Stomach (tissue), 9 donors: ENCODE data around the gene SH2B2. TPM values are rescaled to one million over a fixed set of nuclear protein-coding genes. Genes with fewer than 3 reads are reported as not detected.
A peak's percentile ranks its signal among the peaks of the same experiment; 100 is the strongest.

Experiments used
- DNase-seq, 2 donors: peaks; one replicate each; pipeline versions ENCODE4 v3.0.0 to v3.0.0-alpha.2; 2013 to 2019
- H3K27ac ChIP-seq, 5 donors: fragments of 200-600 bp in 4 of 5; sonication (generic) in 4 of 5; one replicate each; pipeline ENCODE4 v1.5.1; 2013 to 2019; ENCODE audit warnings: mild to moderate bottlenecking in 1 of 5, moderate library complexity in 1 of 5
- H3K27me3 ChIP-seq, 3 donors: fragments of 200-600 bp; sonication (generic); one replicate each; pipeline ENCODE4 v1.5.1; 2017 to 2019; ENCODE audit warnings: mixed run types in 1 of 3
- H3K36me3 ChIP-seq, 4 donors: fragments of 200-600 bp; sonication (generic); 1 replicate in 3 of 4; 2 replicates in 1 of 4; pipeline ENCODE4 v1.5.1; 2016 to 2019
- H3K4me1 ChIP-seq, 4 donors: fragments of 200-600 bp; sonication (generic); one replicate each; pipeline ENCODE4 v1.5.1; 2016 to 2019
- H3K4me3 ChIP-seq, 4 donors: fragments of 200-600 bp; sonication (generic) in 3 of 4; one replicate each; pipeline ENCODE4 v1.5.1; 2016 to 2019; ENCODE audit warnings: mild to moderate bottlenecking in 1 of 4
- H3K9me3 ChIP-seq, 4 donors: fragments of 200-600 bp; sonication (generic); one replicate each; pipeline ENCODE4 v1.5.1; 2016 to 2019
- CTCF ChIP-seq, 7 experiments: fragments of 450-650 bp in 4 of 7; fragments of 200-600 bp in 3 of 7; sonication (generic) in 3 of 7; IDR thresholded peaks; one replicate each; pipeline ENCODE4 v1.5.1; 2016 to 2019; ENCODE audit warnings: antibody characterized with exemption in 7 of 7, control low read depth in 2 of 7, mild to moderate bottlenecking in 1 of 7
- EP300 ChIP-seq: sonication (generic); formaldehyde crosslinking; IDR thresholded peaks from one replicate; pipeline ENCODE4 v1.6.1; 2017; ENCODE audit warnings: antibody characterized with exemption
- POLR2A ChIP-seq, 4 donors: fragments of 450-650 bp; IDR thresholded peaks; one replicate each; pipeline ENCODE4 v1.6.1; 2016; ENCODE audit warnings: antibody characterized with exemption in 4 of 4, control low read depth in 2 of 4, mild to moderate bottlenecking in 1 of 4, moderate library complexity in 1 of 4
- POLR2AphosphoS5 ChIP-seq, 3 donors: sonication (generic); formaldehyde crosslinking; IDR thresholded peaks; one replicate each; pipeline ENCODE4 v1.6.1; 2016; ENCODE audit warnings: antibody characterized with exemption in 3 of 3
- WGBS, 5 donors: extraction: QIAGEN DNeasy Blood & Tissue Kit in 3 of 5; methylation state at CpG; one replicate each; pipeline versions ENCODE4 v1.1.5 to v1.1.7; 2013 to 2018; 5-methylcytosine and 5-hydroxymethylcytosine counted together
- intact Hi-C: fragments of 100-400 bp; cut with DNase I; formaldehyde crosslinking; loops from one replicate; pipeline ENCODE4 v1.15.1; 2023; ENCODE audit warnings: low total_unique reads
- polyA plus RNA-seq, 3 donors: library from polyadenylated mRNA; stranded (reverse); fragments of 200-250 nt; gene quantifications; one replicate each; pipeline ENCODE4 v1.2.3, GENCODE V29; 2013
- total RNA-seq, 5 donors: library from RNA; depleted of rRNA; stranded (reverse); fragments of >200 nt; gene quantifications; one replicate each; pipeline versions ENCODE4 v1.1.0 to v1.2.3, GENCODE V29; 2014 to 2016
- donor health status: healthy with polysubstance abuse.
- donor health status: Bipolar disorder and iron deficiency.
- donor health status: healthy.

SH2B2 gene
- total and polyA plus RNA-seq, 8 donors, result 0.37 to 11.1 (median 2.7) TPM; not detected in 1

DNA sequence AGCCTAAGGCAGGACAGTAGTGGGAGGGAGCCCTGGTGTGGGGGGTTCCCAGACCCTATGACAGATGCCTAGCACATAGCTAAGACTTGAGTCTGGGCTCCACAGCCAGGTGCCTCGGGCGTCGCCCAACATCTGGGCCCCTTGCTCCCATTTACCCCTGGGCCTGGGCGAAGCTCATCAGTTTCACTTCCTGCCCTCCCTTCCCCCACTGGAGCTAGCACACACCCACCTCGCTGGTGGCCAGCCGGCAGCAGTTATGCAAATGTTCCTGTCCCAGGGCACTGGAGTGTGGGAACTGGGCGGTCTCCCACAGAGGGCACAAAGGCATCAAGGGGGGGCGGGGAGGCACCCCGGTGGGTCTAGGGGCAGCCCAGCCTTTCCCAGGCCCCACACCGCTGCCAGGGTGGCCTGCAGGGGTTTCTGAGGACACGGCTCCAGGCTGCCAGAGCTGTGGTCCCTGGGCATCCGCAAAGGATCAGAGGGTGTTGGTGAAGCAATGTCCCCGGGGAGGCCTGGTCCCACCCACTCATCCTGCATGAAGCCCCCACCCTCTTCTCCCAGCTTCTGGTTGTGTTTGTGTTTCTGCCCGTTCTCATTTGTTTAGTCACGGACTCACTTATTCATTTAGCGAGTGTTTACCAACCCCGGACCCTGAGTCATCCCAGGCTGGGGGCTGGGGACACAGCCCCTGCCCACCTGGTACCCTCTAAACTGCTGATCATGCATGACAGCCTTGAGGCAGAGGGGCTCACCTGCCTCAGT lies 20.4 kb downstream of the SH2B2 start:
- Histone ChIP-seq H3K36me3 (peaks cover 0 to 17% (median 11%) of the 10 kb centered on the region in 4 donors), H3K27me3 (no peaks in the 10 kb centered on the region), H3K4me3 (peak overlapping the region; percentile 9 to 35 (median 15)), H3K27ac (peak overlapping the region in 2 of 5 donors; percentile 18 to 58), H3K4me1 (peaks cover 7 to 19% (median 12%) of the 10 kb centered on the region in 4 donors), H3K9me3 (no peaks in the 10 kb centered on the region)
- DNase-seq, result peak; percentile 72 to 89
- 18 to 34% (median 21%) methylated on average over 10 to 17 of the region's 17 CpGs for WGBS, 5 donors
- TF ChIP-seq EP300 (no peak), POLR2A (IDR thresholded peaks at IDR 0.05) (no peak), POLR2AphosphoS5 (IDR thresholded peaks at IDR 0.05) (peak in 2 of 3 donors; percentile 22 to 68), CTCF (IDR thresholded peaks at IDR 0.05) (no peak)
- intact Hi-C loops, result no loop called here

- TF ChIP-seq CTCF (IDR thresholded peaks at IDR 0.05) (no peak), EP300 (no peak), POLR2AphosphoS5 (IDR thresholded peaks at IDR 0.05) (no peak), POLR2A (IDR thresholded peaks at IDR 0.05) (no peak)
- Histone ChIP-seq H3K9me3 (no peaks in the 10 kb centered on the region), H3K4me3 (no peak overlapping the region), H3K4me1 (peaks cover 7 to 19% (median 10%) of the 10 kb centered on the region in 4 donors), H3K36me3 (peaks cover 0 to 34% (median 16%) of the 10 kb centered on the region in 4 donors), H3K27ac (no peak overlapping the region), H3K27me3 (no peaks in the 10 kb centered on the region)
- WGBS, 5 donors, result 83 to 93% (median 90%) methylated on average over 9 of the region's 9 CpGs
- no peak for DNase-seq
- intact Hi-C loops, result no loop called here
Measured at GRCh38 chr7:102310414-102310815, 23.7 kb downstream of the SH2B2 start.

DNA sequence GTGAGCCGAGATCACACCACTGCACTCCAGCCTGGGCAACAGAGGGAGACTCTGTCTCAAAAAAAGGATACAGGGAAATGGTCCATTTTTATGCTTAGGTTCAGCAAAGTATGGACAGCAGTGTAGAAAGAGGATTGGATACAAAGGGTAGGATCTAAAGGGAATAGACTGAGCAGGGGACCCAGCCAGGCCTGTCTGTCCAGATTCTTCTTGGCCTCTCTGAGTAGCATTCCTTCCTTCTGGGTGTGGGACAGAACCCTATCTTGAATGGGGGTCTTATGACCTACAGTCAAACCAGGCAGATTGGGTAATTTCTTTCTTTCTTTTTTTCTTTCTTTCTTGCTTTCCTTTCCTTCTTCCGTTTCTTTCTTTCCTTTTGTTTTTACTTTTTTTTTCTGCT lies 25.6 kb downstream of the SH2B2 start:
- 74 to 97% (median 88%) methylated on average over 2 of the region's 2 CpGs for WGBS, 5 donors
- H3K9me3 ChIP-seq, result no peaks in the 10 kb centered on the region
- H3K27me3 ChIP-seq, result no peaks in the 10 kb centered on the region
- H3K27ac ChIP-seq, result no peak overlapping the region
- no peak for DNase-seq
- peaks cover 0 to 36% (median 18%) of the 10 kb centered on the region in 4 donors for H3K36me3 ChIP-seq
- intact Hi-C loops, result no loop called here
- TF ChIP-seq POLR2AphosphoS5 (IDR thresholded peaks at IDR 0.05), result no peak
- no peak for TF ChIP-seq CTCF (IDR thresholded peaks at IDR 0.05)
- no peak for TF ChIP-seq EP300
- TF ChIP-seq POLR2A (IDR thresholded peaks at IDR 0.05), result no peak
- H3K4me3 ChIP-seq, result no peak overlapping the region
- peaks cover 2 to 8% (median 3%) of the 10 kb centered on the region in 4 donors for H3K4me1 ChIP-seq

- no peak for DNase-seq
- TF ChIP-seq POLR2A (IDR thresholded peaks at IDR 0.05), result no peak
- no peak for TF ChIP-seq CTCF (IDR thresholded peaks at IDR 0.05)
- no peak for TF ChIP-seq POLR2AphosphoS5 (IDR thresholded peaks at IDR 0.05)
- TF ChIP-seq EP300, result no peak
- no peaks in the 10 kb centered on the region for H3K27me3 ChIP-seq
- intact Hi-C loops, result no loop called here
- H3K36me3 ChIP-seq, result peaks cover 0 to 35% (median 14%) of the 10 kb centered on the region in 4 donors
- no peak overlapping the region for H3K4me3 ChIP-seq
- 81 to 92% (median 91%) methylated on average over 13 to 22 of the region's 22 CpGs for WGBS, 5 donors
- no peak overlapping the region for H3K27ac ChIP-seq
- peaks cover 0 to 7% (median 2%) of the 10 kb centered on the region in 4 donors for H3K4me1 ChIP-seq
- H3K9me3 ChIP-seq, result no peaks in the 10 kb centered on the region
Measured at GRCh38 chr7:102313997-102314780, 27.5 kb downstream of the SH2B2 start.
